Natural killer cell treated with Interleukin-12 subunit alpha and Interleukin-12 subunit beta and Interleukin-15 and Interleukin-18, amount 100 ng/mL, for 72 hours (primary cell): Measurements from ENCODE around the gene ADD1. TPM values are rescaled to one million over a fixed set of nuclear protein-coding genes. Genes with fewer than 3 reads are reported as not detected.

Experiments used
- ATAC-seq, 2 donors: fragments of 150-1000 bp; cut with Tn5 transposase in 1 of 2; sonication (Bioruptor Pico), chemical (Tn5 transposase) in 1 of 2; 2 replicates each; pipeline ENCODE4 v1.10.0; 2021
- DNase-seq: peaks from one replicate; pipeline ENCODE4 v3.0.0; 2022; ENCODE audit warnings: low spot score
- H3K27ac Mint-ChIP-seq, 2 donors: 1 replicate in 1 of 2; 2 replicates in 1 of 2; pipeline ENCODE4 v1.8.0; 2022; ENCODE audit warnings: mixed read lengths in 2 of 2, mild to moderate bottlenecking in 1 of 2, moderate library complexity in 1 of 2
- H3K27me3 Mint-ChIP-seq, 2 donors: 1 replicate in 1 of 2; 2 replicates in 1 of 2; pipeline ENCODE4 v1.8.0; 2022; ENCODE audit warnings: mixed read lengths in 2 of 2
- H3K36me3 Mint-ChIP-seq: one replicate; pipeline ENCODE4 v1.8.0; 2022; ENCODE audit warnings: mixed read lengths
- H3K4me1 Mint-ChIP-seq, 2 donors: 1 replicate in 1 of 2; 2 replicates in 1 of 2; pipeline ENCODE4 v1.8.0; 2022; ENCODE audit warnings: low read depth in 2 of 2, mixed read lengths in 2 of 2, mild to moderate bottlenecking in 1 of 2
- H3K4me3 Mint-ChIP-seq: one replicate; pipeline ENCODE4 v1.8.0; 2022; ENCODE audit warnings: mixed read lengths
- H3K9me3 Mint-ChIP-seq: 2 replicates; pipeline ENCODE4 v1.8.0; 2022; ENCODE audit warnings: mixed read lengths
- total RNA-seq, 2 donors: library from RNA; stranded (reverse); gene quantifications; one replicate each; pipeline ENCODE4 v1.2.3, GENCODE V29; 2022

Gene ADD1
- total RNA-seq, 2 donors from 2014 or later: 259 to 291 TPM

DNA sequence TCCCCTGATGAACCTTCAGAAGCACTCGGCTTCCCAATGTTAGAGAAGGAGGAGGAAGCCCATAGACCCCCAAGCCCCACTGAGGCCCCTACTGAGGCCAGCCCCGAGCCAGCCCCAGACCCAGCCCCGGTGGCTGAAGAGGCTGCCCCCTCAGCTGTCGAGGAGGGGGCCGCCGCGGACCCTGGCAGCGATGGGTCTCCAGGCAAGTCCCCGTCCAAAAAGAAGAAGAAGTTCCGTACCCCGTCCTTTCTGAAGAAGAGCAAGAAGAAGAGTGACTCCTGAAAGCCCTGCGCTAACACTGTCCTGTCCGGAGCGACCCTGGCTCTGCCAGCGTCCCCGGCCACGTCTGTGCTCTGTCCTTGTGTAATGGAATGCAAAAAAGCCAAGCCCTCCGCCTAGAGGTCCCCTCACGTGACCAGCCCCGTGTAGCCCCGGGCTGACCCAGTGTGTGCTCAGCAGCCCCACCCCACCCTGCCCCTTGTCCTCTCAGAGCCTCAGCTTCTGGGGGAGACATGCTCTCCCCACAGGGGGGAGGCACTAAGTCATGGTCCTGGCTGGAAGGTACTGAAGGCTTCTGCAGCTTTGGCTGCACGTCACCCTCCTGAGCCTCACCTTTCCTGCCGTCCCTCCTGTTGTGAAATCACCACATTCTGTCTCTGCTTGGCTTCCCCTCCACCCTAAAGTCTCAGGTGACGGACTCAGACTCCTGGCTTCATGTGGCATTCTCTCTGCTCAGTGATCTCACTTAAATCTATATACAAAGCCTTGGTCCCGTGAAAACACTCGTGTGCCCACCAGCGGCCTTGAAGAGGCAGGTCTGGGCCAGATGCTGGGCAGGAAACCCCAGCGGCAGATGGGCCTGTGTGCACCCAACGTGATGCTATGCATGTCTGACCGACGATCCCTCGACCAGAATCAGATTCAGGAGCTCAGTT, 84.9 kb downstream of the ADD1 start:
- H3K4me1 Mint-ChIP-seq: peaks cover 18 to 22% of the 10 kb centered on the region in 2 donors
- no peaks in the 10 kb centered on the region for H3K9me3 Mint-ChIP-seq
- peak overlapping the region; percentile 47 to 53 for H3K27ac Mint-ChIP-seq
- ATAC-seq: no peak
- no peaks in the 10 kb centered on the region for H3K27me3 Mint-ChIP-seq
- no peak overlapping the region for H3K4me3 Mint-ChIP-seq
- peak; percentile 29 for DNase-seq
- H3K36me3 Mint-ChIP-seq: no peaks in the 10 kb centered on the region

DNA sequence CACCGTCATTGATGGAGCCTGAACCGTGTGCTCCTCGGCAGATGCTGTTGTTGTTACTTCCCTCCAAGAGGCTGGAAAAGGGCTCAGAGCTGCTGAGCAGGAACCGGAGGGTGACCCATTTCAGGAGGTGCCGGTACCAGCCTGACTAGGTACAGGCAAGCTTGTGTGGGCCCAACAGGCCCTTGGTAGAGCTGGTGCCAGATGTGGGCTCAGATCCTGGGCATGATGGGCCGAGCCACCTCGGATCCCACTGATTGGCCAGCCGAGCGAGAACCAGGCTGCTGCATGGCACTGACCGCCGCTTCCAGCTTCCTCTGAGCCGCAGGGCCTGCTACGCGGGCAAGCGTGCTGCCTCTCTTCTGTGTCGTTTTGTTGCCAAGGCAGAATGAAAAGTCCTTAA, 85.8 kb downstream of the ADD1 start:
- DNase-seq: peak; percentile 55

DNA sequence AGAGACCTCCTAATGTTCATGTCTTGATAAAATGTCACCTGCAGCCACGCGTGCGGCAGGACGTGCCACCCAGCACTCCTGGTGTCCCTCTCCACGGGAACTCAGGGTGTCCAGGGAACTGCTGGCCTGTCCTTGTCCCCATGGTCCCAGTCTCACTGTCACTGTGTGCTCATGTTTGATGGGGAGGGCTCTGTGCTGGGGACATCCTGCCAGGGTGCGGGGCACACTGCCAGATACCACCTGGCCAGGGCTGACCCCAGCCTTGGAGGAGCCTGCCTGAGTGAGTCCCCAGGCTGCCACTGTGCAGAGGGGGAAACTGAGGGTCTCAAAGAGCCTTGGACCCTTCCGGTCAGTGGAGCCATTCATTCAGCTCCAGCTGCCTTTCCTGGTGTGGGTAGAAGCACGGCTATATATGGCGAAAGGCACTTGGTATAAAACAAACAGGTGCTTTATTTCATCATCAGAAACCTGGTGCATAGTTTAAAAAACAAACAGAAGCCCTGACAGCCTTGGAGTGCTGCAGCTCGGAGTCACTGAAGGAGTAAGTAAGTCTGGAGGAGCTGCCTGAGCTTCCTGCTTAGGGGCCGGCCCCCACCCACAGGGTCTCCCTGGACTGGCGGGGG, 86.6 kb downstream of the ADD1 start:
- no peaks in the 10 kb centered on the region for H3K36me3 Mint-ChIP-seq
- no peaks in the 10 kb centered on the region for H3K27me3 Mint-ChIP-seq
- no peak overlapping the region for H3K4me3 Mint-ChIP-seq
- H3K9me3 Mint-ChIP-seq: no peaks in the 10 kb centered on the region
- H3K27ac Mint-ChIP-seq: peak overlapping the region; percentile 33 to 62
- ATAC-seq: no peak
- H3K4me1 Mint-ChIP-seq: peaks cover 15 to 16% of the 10 kb centered on the region in 2 donors
- DNase-seq: peak; percentile 44

More for the DNA sequence above, 85.8 kb downstream of the ADD1 start:
- Mint-ChIP-seq H3K4me3 (no peak overlapping the region), H3K4me1 (peaks cover 16 to 17% of the 10 kb centered on the region in 2 donors), H3K27ac (peak overlapping the region in 1 of 2 donors; percentile 41), H3K27me3 (no peaks in the 10 kb centered on the region), H3K36me3 (no peaks in the 10 kb centered on the region), H3K9me3 (no peaks in the 10 kb centered on the region)
- no peak for ATAC-seq

- DNase-seq: peak; percentile 61
- Mint-ChIP-seq H3K4me1 (peaks cover 21 to 22% of the 10 kb centered on the region in 2 donors), H3K9me3 (no peaks in the 10 kb centered on the region), H3K27me3 (no peaks in the 10 kb centered on the region), H3K27ac (peak overlapping the region; percentile 80 to 96), H3K4me3 (peak overlapping the region; percentile 95), H3K36me3 (no peaks in the 10 kb centered on the region)
- no peak for ATAC-seq
Observed at GRCh38 chr4:2930758-2931511, 87.3 kb downstream of the ADD1 start.

- peak; percentile 48 to 52 for ATAC-seq
- Mint-ChIP-seq H3K27me3 (no peaks in the 10 kb centered on the region), H3K4me3 (peak overlapping the region; percentile 95), H3K27ac (peak overlapping the region; percentile 80 to 96), H3K36me3 (no peaks in the 10 kb centered on the region), H3K9me3 (no peaks in the 10 kb centered on the region), H3K4me1 (peaks cover 29 to 30% of the 10 kb centered on the region in 2 donors)
- DNase-seq: peak; percentile 80
Observed at GRCh38 chr4:2931512-2932301, 88.1 kb downstream of the ADD1 start.

- Mint-ChIP-seq H3K4me1 (peaks cover 36% of the 10 kb centered on the region in 2 donors), H3K9me3 (no peaks in the 10 kb centered on the region), H3K27ac (peak overlapping the region; percentile 92 to 96), H3K27me3 (no peaks in the 10 kb centered on the region), H3K4me3 (peak overlapping the region; percentile 95), H3K36me3 (no peaks in the 10 kb centered on the region)
- DNase-seq (peak; percentile 64), ATAC-seq (no peak)
Observed at GRCh38 chr4:2932321-2932950, 88.8 kb downstream of the ADD1 start.

GRCh38 chr4:2932951-2933565, 89.4 kb downstream of the ADD1 start:
- DNase-seq (peak; percentile 63), ATAC-seq (no peak)
- Mint-ChIP-seq H3K27me3 (no peaks in the 10 kb centered on the region), H3K4me3 (peak overlapping the region; percentile 95), H3K4me1 (peaks cover 36 to 40% of the 10 kb centered on the region in 2 donors), H3K9me3 (no peaks in the 10 kb centered on the region), H3K36me3 (no peaks in the 10 kb centered on the region), H3K27ac (peak overlapping the region; percentile 92 to 96)

GRCh38 chr4:2933566-2934076, 90.0 kb downstream of the ADD1 start:
- peak overlapping the region; percentile 95 for H3K4me3 Mint-ChIP-seq
- peaks cover 36 to 40% of the 10 kb centered on the region in 2 donors for H3K4me1 Mint-ChIP-seq
- DNase-seq (no peak), ATAC-seq (no peak)
- peaks cover 1% of the 10 kb centered on the region for H3K36me3 Mint-ChIP-seq
- H3K27ac Mint-ChIP-seq: peak overlapping the region; percentile 92 to 96
- no peaks in the 10 kb centered on the region for H3K9me3 Mint-ChIP-seq
- H3K27me3 Mint-ChIP-seq: no peaks in the 10 kb centered on the region

DNA sequence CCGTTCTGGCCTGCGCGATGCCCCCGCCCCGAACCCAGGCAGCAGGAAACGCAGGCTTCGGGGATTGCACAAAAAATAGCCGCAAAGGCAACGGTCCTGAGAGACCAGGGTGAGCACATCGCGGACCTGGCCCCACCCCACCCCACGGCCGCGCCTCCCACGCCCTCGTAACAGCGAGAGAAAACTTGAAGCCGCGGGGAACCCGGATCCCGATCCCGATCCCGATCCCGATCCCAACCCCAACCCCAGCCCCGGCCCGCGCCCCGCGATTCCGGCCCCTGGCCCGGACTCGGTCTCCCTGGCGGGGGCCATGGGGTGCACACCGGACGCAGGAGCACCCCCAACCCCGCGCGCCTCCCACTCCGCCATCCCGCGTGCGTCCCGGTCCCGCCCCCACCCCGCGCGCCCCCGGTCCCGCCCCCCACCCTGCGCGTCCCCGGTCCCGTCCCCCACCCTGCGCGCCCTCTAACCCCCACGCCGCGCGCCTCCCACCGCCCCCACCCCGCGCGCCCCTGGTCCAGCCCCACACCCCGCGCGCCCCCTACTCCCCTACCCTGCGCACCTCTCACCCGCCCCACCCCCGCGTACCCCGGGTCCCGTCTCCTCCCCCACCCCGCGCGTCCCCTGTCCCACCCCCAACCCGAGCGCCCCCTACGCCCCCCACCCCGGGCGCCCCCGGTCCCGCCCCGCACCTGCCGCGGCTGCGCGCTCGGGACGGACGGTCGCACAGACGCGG, 90.6 kb downstream of the ADD1 start:
- Mint-ChIP-seq H3K27me3 (no peaks in the 10 kb centered on the region), H3K36me3 (peaks cover 8% of the 10 kb centered on the region), H3K4me1 (peaks cover 39 to 46% of the 10 kb centered on the region in 2 donors), H3K9me3 (no peaks in the 10 kb centered on the region), H3K27ac (peak overlapping the region in 1 of 2 donors; percentile 96), H3K4me3 (peak overlapping the region; percentile 95)
- ATAC-seq: peak; percentile 37 to 70
- DNase-seq: peak; percentile 89

DNA sequence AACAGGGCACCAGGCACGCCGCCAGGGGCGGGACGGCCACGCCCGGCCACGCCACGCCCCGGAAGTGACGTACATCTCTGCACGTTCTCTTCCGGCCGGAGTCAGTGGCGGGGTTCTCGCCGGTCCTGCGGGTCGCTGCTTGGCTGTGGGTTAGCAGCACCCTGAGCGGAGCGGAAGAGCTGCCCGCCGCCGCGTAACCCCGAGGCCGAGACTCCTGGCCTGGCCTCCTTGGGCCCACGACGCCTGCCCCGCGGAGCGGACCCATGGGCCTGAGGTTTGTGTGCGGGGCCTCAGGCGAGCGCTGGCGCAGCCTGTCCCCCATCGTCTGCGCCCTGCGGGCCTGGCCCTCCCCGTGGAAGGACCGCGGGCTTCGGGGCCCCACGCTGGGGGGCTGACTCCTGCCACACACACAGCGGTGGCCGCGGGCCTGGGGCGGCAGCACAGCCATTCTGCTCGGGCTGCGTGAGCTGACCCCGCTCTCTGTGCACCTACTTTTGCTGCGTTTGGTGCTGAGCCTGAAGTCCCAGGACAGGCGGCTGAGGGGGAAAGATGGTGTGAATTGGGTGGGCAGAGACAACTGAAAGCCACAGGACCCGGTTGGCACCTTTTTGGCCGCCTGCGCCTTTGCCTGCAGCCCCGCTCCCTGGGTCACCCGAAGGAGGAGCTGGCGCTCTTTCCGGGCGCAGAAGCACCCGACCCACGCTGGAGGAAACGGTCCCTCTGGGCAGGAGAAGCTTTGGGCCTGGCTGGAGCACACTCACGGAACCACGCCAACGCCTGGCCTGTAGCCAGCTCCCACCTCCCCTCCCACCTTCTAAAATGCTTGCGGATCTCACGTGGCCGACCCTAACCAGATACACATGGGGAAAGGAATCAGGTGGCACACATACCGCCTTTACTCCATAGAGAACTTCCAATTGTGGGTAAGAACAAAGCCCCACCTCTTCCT, 91.4 kb downstream of the ADD1 start:
- peak overlapping the region; percentile 79 to 92 for H3K27ac Mint-ChIP-seq
- peak; percentile 79 to 87 for ATAC-seq
- H3K27me3 Mint-ChIP-seq: no peaks in the 10 kb centered on the region
- peak overlapping the region; percentile 76 for H3K4me3 Mint-ChIP-seq
- peak; percentile 98 for DNase-seq
- H3K36me3 Mint-ChIP-seq: peaks cover 9% of the 10 kb centered on the region
- H3K9me3 Mint-ChIP-seq: no peaks in the 10 kb centered on the region
- peaks cover 44 to 48% of the 10 kb centered on the region in 2 donors for H3K4me1 Mint-ChIP-seq
